Sigmoid colon (tissue), 7 donors: ENCODE data around the gene SLC7A14. TPM values are rescaled to one million over a fixed set of nuclear protein-coding genes. Genes with fewer than 3 reads are reported as not detected.

Experiments used
- DNase-seq: peaks from one replicate; pipeline ENCODE4 v3.0.0-alpha.2; 2019
- H3K27ac ChIP-seq, 4 donors: fragments of 200-600 bp; sonication (generic); one replicate each; pipeline ENCODE4 v1.5.1; 2016 to 2019; ENCODE audit warnings: mild to moderate bottlenecking in 1 of 4
- H3K27me3 ChIP-seq, 3 donors: fragments of 200-600 bp; sonication (generic); one replicate each; pipeline ENCODE4 v1.5.1; 2019; ENCODE audit warnings: mild to moderate bottlenecking in 1 of 3
- H3K36me3 ChIP-seq, 4 donors: fragments of 200-600 bp; sonication (generic); one replicate each; pipeline ENCODE4 v1.5.1; 2016 to 2019
- H3K4me1 ChIP-seq, 4 donors: fragments of 200-600 bp; sonication (generic); one replicate each; pipeline ENCODE4 v1.5.1; 2017 to 2019
- H3K4me3 ChIP-seq, 4 donors: fragments of 200-600 bp; sonication (generic); one replicate each; pipeline ENCODE4 v1.5.1; 2017 to 2019; ENCODE audit warnings: mild to moderate bottlenecking in 2 of 4, moderate library complexity in 1 of 4
- H3K9me3 ChIP-seq, 4 donors: fragments of 200-600 bp in 3 of 4; sonication (generic) in 3 of 4; one replicate each; pipeline versions ENCODE4 v1.5.1 to v1.6.1; 2013 to 2019
- CTCF ChIP-seq, 4 experiments: fragments of 450-650 bp in 3 of 4; fragments of 200-600 bp in 1 of 4; IDR thresholded peaks; one replicate each; pipeline ENCODE4 v1.5.1; 2016 to 2019; ENCODE audit warnings: antibody characterized with exemption in 4 of 4, mild to moderate bottlenecking in 3 of 4, moderate library complexity in 2 of 4
- EP300 ChIP-seq, 4 donors: sonication (generic); formaldehyde crosslinking; IDR thresholded peaks; one replicate each; pipeline ENCODE4 v1.6.1; 2017; ENCODE audit warnings: antibody characterized with exemption in 4 of 4
- POLR2A ChIP-seq, 2 donors: fragments of 450-650 bp; IDR thresholded peaks; one replicate each; pipeline ENCODE4 v1.6.1; 2016; ENCODE audit warnings: antibody characterized with exemption in 2 of 2, mild to moderate bottlenecking in 2 of 2, moderate library complexity in 2 of 2
- POLR2AphosphoS5 ChIP-seq, 4 donors: sonication (generic); formaldehyde crosslinking; IDR thresholded peaks; one replicate each; pipeline ENCODE4 v1.6.1; 2017; ENCODE audit warnings: antibody characterized with exemption in 4 of 4
- WGBS, 2 donors: extraction: QIAGEN DNeasy Blood & Tissue Kit; methylation state at CpG; one replicate each; pipeline ENCODE4 v1.1.7; 2013; 5-methylcytosine and 5-hydroxymethylcytosine counted together
- intact Hi-C: fragments of 100-400 bp; cut with DNase I; formaldehyde crosslinking; loops from one replicate; pipeline ENCODE4 v1.15.1; 2023
- polyA plus RNA-seq, 3 donors: library from polyadenylated mRNA; stranded (reverse); fragments of 200-250 nt; gene quantifications; one replicate each; pipeline ENCODE4 v1.2.3, GENCODE V29; 2013
- total RNA-seq, 4 donors: library from RNA; depleted of rRNA; stranded (reverse); fragments of >200 nt; gene quantifications; one replicate each; pipeline ENCODE4 v1.1.0, GENCODE V29; 2016
- donor health status: healthy with polysubstance abuse.
- donor health status: Bipolar disorder and iron deficiency.
- donor health status: healthy.

Gene SLC7A14
- total and polyA plus RNA-seq, 7 donors, result 0.79 to 3.9 (median 2.8) TPM; not detected in 2

DNA sequence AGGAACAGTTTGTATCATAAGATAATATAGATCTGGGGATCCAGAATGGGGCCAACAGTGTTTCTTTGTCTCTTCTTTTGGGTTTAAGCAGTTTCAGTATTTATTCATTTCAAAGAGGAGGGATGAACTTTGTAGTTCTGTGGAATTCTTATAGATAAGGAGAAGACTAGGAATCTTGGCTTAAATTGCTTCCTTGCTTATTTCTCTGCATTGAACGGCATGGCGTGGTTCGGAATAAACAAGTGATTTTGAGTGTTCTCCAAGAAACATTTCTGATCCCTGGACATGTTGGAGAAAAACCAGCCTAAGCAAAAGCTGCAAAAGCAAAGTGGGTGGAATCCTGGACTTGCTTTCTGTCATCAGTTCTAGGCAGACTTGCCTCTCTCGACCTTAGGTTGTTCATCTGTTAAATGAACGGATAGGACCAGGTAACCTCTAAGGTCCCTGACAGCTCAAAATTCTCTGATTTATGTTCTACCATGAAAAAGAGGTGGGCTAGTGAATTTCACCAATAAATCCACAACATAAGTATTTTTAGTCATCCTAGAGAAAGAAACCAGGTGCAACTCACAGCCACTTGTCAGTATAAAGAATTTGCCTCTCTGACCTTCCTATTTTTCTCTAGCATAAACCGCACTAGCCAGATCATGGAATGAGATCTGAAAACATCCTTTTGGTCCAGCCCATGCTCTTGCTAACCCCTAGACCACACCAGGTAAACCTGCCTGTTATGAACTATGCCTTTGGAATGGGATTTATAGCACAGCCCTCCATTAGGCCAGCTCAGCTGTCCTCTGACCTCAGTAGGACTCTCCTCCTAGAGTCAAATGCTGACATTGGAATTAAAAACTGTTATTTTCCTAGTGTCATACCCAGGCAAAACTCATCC, 88.4 kb downstream of the SLC7A14 start:
- TF ChIP-seq EP300 (IDR thresholded peaks at IDR 0.05), result no peak
- no peak for TF ChIP-seq CTCF (IDR thresholded peaks at IDR 0.05)
- TF ChIP-seq POLR2A (IDR thresholded peaks at IDR 0.05), result no peak
- TF ChIP-seq POLR2AphosphoS5 (IDR thresholded peaks at IDR 0.05), result no peak

GRCh38 chr3:170496868-170497140, 89.1 kb downstream of the SLC7A14 start:
- TF ChIP-seq EP300 (IDR thresholded peaks at IDR 0.05), result no peak
- no peak for TF ChIP-seq POLR2AphosphoS5 (IDR thresholded peaks at IDR 0.05)
- no peak for TF ChIP-seq POLR2A (IDR thresholded peaks at IDR 0.05)
- no peak for TF ChIP-seq CTCF (IDR thresholded peaks at IDR 0.05)
- WGBS, 2 donors, result 94 to 97% methylated on average over 6 of the region's 6 CpGs
- Histone ChIP-seq H3K4me1 (no peaks in the 10 kb centered on the region), H3K27me3 (no peaks in the 10 kb centered on the region), H3K27ac (no peak overlapping the region), H3K9me3 (no peaks in the 10 kb centered on the region), H3K36me3 (no peaks in the 10 kb centered on the region), H3K4me3 (no peak overlapping the region)
- intact Hi-C loops, result no loop called here
- DNase-seq, result no peak

More for the DNA sequence above, 88.4 kb downstream of the SLC7A14 start:
- DNase-seq, result no peak
- Histone ChIP-seq H3K4me3 (no peak overlapping the region), H3K9me3 (no peaks in the 10 kb centered on the region), H3K27me3 (no peaks in the 10 kb centered on the region), H3K36me3 (no peaks in the 10 kb centered on the region), H3K27ac (no peak overlapping the region), H3K4me1 (no peaks in the 10 kb centered on the region)
- intact Hi-C loops, result no loop called here
- 81 to 86% methylated on average over 6 of the region's 6 CpGs for WGBS, 2 donors

DNA sequence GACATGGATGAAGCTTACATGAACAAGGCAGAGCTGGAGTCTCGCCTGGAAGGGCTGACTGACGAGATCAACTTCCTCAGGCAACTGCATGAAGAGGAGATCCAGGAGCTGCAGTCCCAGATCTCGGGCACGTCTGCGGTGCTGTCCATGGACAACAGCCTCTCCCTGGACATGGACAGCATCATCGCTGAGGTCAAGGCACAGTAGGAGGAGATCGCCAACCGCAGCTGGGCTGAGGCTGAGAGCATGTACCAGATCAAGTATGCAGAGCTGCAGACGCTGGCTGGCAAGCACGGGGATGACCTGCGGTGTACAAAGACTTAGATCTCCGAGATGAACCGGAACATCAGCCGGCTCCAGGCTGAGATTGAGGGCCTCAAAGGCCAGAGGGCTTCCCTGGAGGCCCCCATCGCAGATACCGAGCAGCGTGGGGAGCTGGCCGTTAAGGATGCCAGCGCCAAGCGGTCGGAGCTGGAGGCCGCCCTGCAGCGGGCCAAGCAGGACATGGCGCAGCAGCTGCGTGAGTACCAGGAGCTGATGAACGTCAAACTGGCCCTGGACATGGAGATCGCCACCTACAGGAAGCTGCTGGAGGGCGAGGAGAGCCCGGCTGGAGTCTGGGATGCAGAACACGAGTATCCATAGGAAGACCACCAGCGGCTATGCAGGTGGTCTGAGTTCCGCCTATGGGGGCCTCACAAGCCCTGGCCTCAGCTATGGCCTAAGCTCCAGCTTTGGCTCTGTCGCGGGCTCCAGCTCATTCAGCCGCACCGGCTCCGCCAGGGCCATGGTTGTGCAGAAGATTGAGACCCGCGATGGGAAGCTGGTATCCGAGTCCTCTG, 89.6 kb downstream of the SLC7A14 start:
- Histone ChIP-seq H3K9me3 (no peaks in the 10 kb centered on the region), H3K27ac (no peak overlapping the region), H3K36me3 (no peaks in the 10 kb centered on the region), H3K4me1 (no peaks in the 10 kb centered on the region), H3K4me3 (no peak overlapping the region), H3K27me3 (no peaks in the 10 kb centered on the region)
- intact Hi-C loops, result no loop called here
- DNase-seq, result no peak
- no peak for TF ChIP-seq CTCF (IDR thresholded peaks at IDR 0.05)
- WGBS, 2 donors, result 93 to 95% methylated on average over 40 of the region's 40 CpGs

GRCh38 chr3:170494766-170495165, 91.1 kb downstream of the SLC7A14 start:
- WGBS, 2 donors, result 74 to 81% methylated on average over 4 of the region's 4 CpGs
- no peak for DNase-seq
- Histone ChIP-seq H3K27ac (no peak overlapping the region), H3K4me1 (no peaks in the 10 kb centered on the region), H3K9me3 (no peaks in the 10 kb centered on the region), H3K36me3 (no peaks in the 10 kb centered on the region), H3K27me3 (no peaks in the 10 kb centered on the region), H3K4me3 (no peak overlapping the region)
- no peak for TF ChIP-seq EP300 (IDR thresholded peaks at IDR 0.05)
- no peak for TF ChIP-seq POLR2AphosphoS5 (IDR thresholded peaks at IDR 0.05)
- no peak for TF ChIP-seq POLR2A (IDR thresholded peaks at IDR 0.05)
- TF ChIP-seq CTCF (IDR thresholded peaks at IDR 0.05), result no peak
- intact Hi-C loops, result no loop called here
